ENCODE results near the gene MDK.

MDK gene

DNA sequence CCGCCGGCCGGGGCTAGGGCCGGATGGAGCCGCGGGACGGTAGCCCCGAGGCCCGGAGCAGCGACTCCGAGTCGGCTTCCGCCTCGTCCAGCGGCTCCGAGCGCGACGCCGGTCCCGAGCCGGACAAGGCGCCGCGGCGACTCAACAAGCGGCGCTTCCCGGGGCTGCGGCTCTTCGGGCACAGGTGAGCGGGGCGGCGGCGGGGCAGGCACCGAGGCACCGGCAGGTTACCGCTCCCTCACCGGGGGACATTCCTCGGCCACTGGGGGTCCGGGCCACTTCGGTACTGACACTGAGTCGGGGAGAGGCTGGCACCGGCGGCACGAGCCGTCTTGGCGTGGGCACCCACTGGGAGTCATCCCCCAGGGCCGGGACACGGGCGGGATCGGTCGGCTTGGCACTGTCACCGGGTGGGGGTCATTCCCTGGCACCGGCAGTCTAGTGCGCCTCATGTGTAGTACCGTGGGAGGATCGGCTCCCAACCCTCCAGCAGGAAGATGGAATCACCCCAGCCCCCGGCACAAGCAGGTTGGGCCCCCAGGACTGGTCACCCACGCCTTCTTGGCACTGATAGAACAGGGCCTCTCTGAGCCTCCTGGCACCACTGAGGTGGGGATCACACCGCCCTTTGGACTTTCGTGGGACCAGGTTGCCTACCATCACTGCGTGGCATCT lies 33.7 kb upstream of the MDK start:
- in situ Hi-C loops (cut with MboI; ENCODE audit: low sequenced_read_pairs), result no loop called here

DNA sequence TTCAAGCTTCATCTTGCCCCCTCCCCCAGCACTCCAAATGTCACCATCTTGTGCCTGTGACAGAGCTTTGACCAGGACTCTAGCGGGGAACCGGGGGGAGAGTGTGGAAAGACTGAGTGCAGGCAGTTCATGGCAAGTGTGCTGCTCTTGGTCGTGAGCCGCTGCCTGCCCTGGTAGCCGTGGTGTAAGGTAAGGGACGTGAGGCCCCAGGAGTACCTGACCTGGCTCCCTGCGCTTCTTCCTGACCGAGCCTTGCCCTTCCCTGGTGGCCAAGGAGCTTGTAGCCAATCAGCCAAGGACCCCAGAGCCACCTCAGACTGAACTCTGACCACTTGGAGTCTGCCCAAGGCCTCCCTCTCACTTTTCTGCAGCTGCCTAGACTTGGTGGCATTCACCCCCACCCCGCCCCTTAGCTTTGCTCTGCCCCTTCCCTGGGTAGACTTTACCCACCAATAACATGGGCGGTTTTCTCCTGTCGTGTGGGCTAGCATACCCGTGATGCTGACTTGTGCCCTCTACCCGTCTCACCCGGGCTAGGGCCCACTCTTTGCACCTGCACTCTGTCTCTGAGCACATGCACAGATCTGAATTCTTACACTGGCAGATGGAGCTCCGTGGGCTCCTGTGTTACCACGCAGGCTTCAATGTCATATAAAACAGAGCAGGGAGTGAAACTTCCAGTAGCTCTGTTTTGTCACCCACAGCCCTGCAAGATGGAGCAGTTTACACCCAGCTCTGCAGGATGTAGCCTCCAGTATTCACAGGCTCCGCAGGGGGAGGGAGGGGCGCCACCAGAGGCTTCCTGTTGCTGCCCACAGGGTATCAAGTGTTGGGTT lies 32.7 kb upstream of the MDK start:
- in situ Hi-C loops (cut with MboI; ENCODE audit: low sequenced_read_pairs), result no loop called here

DNA sequence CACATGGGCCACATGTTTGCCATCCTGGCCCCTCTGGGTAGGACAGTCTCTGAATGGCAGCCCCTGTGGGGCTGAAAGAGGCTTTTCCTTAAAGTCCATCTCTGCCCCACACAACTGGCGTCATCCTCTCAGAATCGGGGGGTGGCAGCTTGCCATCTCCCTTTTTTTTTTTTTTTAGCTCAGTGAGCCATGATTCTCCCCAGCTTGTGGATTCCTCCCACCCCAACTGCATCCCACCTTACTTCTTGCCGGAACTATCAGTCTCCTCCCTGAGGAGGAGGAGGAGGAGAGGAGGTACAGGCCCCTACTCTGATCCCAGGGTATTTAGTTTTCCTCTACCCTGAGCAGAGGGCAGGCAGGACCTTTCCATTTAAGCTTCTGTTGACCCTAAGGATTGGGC lies 30.8 kb upstream of the MDK start:
- in situ Hi-C loops (cut with MboI; ENCODE audit: low sequenced_read_pairs), result no loop called here

DNA sequence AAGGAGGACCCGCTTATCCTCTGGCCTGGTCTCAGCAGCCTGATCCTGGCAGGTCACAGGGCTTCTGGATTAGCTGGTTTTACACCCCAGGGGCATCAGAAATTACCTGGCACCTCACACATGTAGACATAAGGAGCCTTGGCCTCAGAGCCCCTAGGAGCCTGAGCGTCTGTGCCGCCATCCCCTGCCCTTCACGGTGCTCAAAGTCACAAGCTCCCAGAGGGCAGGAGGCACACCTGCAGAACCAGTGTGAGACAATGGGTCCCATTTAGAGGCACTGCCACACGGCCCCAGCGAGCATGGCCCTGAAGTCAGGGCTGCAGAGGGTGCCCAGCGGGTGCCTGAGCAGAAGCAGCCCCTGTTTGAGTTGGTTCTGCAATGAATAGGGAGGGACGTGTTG lies 30.3 kb upstream of the MDK start:
- in situ Hi-C loops (cut with MboI; ENCODE audit: low sequenced_read_pairs), result no loop called here

DNA sequence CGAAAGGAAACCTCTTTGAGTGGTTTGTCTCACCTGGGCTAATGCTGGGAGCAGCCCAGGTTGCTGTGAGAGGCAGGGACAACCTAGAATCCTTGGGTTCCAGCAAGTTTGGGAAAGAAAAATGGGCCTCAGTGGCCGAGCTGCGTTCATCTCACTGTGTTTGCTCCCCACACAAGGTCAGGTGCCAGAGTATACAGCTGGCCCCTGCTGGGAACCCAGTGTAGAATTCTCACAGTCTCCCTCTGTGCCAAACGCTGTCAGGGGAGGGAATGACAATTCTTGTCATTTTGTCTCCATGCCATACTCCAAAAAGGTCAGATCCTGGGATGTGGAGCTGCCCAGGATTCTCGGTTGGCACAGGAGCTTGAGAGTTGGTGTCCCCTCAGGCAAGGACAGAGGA lies 29.9 kb upstream of the MDK start:
- in situ Hi-C loops (cut with MboI; ENCODE audit: low sequenced_read_pairs), result no loop called here

DNA sequence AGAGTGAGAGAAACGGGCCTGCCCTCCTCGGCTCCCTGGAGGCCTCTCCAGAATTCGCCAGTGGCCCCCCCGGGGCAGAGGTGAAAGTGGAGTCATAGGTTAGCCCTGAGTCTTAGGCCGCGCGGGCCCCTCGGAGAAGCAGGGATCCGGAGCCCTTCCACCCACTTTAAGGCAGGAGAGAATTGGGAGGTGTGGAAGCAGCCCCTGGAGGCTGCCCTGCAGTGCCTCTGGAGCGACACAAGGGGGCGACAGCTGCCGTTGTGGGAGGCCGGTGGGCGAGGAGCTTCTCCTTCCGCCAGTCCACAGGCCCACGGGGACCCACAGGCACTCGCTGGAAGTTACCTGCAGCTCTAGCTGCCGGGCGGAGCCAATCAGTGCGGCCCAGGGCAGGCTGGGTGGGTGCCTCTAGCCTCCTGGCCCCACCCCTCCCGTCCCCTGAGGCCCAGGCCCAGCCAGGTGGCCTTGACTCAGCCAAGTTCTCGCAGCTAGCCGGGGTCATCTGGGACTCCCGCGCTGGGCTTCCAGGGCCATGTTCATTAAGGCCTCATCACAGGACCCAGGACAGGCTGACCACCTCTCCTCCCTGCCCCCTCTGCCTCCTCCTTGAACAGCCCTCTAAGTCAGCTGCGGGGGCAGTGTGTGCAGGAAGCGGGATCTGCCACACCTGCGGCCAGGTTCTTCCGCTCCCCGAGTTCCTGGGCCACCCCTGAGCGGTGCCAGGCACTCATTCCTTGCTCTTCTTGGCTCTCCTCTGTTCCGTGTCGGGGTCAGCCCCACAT lies 29.2 kb upstream of the MDK start:
- in situ Hi-C loops (cut with MboI; ENCODE audit: low sequenced_read_pairs), result no loop called here

DNA sequence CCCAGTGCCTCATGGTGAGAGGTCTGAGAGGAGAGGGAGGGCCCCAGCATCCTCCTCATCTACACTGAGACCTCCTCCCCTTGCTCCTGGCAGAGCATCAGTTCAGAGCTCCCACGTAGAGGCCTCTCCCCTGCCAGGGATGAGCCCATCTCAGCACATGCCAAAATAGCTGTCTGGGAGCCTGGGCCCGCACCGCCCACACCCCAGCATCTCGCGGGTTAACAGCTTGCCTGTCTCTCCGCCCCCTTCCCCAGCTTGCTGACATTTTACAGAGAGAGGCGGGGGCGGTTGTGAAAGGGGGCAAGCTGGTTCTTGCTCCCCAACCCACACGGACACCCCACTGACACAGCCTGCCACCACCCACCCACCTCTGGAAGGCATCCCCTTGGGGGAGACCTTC lies 27.8 kb upstream of the MDK start:
- in situ Hi-C loops (cut with MboI; ENCODE audit: low sequenced_read_pairs), result no loop called here

DNA sequence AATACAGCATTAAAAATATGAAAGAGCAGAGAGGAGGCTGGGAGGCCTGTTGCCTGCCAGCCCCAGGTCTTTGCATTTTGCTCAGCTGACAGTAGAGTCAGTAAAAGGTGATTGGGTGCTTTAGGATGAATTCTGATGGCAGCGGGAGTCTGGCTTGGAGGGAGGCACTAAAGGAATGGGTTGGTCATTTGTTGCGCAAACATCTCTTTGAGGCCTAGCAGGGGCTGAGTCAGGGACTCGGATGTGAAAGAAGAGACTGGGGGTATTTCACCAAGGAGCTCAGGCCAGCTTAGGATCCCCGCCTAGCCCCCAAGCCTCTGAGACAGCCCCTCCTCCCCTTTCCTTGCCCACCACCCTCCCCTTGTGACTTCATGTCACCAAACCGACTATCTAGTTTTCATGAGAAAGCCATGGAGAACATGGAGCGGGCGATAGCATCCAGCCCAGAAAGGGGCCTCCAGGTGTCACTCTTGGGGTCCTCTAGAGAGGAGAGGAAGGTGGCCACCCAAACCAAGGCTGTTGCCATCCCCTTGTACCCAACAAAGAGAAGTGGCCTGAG lies 24.5 kb upstream of the MDK start:
- in situ Hi-C loops (cut with MboI; ENCODE audit: low sequenced_read_pairs), result no loop called here

DNA sequence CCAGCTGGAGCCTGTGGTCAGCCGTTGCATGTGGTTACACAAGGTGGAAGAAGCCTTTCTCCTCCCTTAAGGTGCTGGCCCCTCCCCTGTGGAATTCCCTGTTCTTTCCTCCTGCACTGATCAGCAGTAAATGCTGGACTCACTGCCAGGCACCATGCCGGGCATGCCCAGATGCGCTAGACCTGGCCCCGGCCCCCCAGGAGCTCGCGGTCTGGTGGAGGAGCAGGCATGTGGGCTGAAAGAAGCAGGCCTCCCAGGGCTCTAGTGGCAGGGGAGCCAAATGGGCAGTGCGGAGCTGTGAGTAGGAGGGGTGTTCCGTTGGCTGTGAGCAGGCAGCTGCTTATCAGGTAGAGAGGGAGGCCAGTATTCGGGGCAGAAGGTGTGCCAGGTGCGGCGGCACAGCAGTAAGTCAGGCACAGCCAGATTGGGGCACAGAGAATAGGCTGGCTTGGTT lies 24.0 kb upstream of the MDK start:
- in situ Hi-C loops (cut with MboI; ENCODE audit: low sequenced_read_pairs), result no loop called here

DNA sequence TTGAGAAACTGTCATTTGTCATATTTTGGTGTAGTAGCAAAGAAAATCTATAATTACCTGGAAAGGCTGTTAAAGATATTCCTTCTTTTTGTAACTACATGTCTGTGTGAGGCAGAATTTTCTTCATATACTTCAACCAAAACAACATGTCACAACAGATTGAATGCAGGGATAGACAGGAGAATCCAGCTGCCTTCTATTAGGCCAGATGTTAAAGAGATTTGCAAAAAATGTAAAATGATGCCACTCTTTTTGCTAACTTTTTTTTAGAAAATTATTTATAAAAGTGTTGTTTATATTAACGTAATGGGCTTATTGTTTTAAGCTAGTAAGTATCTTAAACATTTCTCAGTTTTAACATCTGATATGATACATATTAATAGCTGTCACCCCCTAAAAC lies 21.5 kb upstream of the MDK start:
- in situ Hi-C loops (cut with MboI; ENCODE audit: low sequenced_read_pairs), result no loop called here

DNA sequence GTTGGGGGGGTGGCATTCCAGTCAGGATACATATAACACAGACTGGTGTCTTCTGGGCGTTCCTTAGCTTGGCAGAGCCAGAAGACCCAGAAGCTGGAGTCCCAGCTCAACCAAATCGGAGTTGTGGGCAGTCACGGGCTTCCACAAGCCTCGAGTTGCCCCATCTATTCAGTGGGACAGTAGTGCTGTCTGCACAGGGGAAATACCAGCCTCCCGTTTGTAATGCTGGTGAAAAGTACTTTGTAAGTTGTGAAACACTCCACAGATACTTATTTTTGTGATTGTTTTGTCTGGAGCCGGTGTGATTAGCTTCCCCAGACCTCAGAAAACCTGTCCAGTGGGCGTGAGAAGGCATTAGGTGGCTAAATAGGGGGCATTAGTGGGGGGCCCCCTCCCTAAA lies 20.6 kb upstream of the MDK start:
- in situ Hi-C loops (cut with MboI; ENCODE audit: low sequenced_read_pairs), result no loop called here

DNA sequence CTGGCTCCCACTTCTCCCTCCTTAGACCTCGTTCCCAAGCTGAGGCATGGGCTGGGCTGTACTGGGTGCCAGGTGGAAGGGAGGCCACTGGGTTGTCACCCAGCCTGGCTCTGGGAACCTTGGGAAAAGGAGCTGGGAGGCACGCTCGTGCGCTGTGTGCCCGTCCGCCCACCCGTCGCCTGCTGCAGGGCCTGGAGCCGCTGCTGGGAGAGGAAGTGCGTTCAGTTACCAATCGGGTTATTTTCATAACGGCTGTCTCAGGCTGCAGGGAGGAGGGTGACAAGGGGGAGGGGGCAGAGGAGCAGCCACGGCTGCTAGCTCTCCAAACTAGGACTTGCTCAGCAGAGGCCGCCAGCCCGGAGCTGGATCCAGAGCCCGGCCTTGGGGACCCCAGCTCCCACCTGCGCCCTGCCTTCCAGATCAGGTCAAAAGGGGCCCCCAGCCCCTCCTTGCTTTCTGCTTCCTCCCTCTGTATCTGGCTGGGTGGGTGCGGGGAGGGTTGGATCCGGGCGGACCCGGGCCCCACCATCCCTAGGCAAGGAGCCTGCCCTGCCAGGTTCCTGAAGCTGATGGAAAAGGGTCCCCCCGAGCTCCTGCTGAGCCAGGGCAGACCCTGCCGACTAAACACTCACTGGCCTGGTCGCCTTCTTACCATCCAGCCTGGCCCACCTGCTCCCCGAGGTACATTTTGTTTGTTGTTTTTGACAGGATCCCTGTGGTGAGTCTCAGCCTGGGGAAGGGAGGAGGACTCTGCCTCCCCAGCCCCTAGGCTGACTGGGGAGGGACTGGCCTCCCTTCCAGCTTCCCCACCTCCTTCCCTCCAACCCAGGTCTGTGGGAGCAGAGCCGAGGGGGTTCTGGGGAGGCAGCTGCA lies 19.9 kb upstream of the MDK start:
- in situ Hi-C loops (cut with MboI; ENCODE audit: low sequenced_read_pairs), result no loop called here

DNA sequence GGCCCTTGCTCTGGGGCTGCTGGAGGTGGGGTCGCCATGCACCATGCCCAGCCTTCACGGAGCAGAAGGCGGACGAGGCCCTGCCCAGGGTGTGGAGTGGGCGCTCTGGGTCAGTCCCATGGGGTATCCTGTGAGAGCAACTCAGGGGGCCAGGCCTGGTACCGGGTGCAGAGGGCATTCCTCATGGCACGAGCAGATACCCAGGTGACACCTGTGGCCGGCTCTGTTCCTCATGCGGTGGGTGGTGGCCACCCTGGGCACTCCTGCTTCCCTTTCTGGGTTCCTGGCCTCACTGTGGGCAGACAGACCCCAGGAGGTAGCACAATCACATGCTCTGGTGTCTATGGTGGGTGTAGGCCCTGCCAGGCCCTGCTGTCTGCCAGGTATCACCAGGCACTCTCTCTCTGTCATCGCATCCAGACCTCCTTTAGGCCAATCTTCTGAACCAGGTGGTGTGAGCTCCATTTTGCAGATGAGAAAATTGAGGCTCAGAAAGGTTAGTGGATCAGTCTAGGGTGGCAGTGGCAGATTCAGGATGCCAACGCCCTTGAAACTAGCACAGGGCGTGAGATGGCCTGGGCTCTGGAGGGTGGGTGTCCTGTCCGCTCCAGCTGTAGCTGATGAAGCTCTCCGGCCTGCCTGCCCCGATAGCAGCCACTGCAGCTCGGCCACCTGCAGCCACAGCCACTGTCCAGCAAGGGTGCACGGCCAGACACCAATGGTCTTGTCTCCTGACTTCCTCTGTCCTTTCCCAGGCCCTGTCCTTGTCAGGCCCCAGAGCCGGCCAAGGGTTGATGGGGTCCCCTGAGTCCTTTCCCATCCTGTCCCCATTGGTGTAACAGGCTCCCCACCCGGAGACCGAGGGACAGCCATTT lies 19.1 kb upstream of the MDK start:
- in situ Hi-C loops (cut with MboI; ENCODE audit: low sequenced_read_pairs), result no loop called here

DNA sequence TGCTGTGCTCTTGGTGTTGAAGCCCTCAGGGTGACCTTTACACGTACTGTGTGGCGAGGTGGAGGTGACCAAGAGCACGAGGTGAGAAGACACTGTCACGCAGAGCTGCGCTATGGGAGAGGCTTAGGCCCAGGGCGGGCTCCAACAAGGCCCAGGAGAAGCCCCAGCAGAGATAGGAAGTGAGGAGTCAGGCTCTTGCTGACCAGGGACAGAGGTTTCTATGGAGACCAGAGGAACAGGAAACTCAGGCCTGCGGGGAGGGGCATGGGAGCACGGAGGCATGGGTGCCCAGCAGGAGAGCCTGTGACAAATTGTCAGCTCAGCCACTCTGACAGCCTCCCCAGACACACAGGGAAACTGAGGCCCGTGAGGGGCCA lies 18.4 kb upstream of the MDK start:
- in situ Hi-C loops (cut with MboI; ENCODE audit: low sequenced_read_pairs), result no loop called here

DNA sequence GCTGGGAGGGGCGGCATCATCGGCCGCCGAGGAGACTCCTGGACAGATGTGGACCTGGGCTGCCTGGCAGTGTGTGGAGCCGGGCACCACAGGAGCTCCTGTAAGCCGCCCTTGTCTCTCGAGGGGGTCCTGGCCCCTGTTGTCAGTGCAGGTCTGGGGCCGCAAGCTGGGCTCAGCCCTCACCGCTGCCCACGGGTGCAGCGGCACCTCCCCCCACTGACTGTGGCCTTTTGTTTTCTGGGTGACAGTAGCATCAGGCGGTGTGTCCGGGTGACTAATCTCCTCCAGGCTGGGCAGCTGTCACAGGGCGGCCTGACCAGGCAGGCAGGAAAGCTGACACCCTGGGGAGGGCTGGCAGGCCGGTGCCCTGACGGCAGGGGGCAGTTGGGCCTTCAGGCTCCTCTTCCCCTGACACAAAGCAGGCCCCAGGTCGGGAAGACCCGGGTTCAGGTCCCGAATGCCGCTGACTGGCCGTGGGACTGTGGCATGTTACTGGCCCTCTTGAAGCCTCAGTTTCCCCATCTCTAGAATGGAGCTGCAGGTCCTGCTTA lies 17.9 kb upstream of the MDK start:
- in situ Hi-C loops (cut with MboI; ENCODE audit: low sequenced_read_pairs), result no loop called here

DNA sequence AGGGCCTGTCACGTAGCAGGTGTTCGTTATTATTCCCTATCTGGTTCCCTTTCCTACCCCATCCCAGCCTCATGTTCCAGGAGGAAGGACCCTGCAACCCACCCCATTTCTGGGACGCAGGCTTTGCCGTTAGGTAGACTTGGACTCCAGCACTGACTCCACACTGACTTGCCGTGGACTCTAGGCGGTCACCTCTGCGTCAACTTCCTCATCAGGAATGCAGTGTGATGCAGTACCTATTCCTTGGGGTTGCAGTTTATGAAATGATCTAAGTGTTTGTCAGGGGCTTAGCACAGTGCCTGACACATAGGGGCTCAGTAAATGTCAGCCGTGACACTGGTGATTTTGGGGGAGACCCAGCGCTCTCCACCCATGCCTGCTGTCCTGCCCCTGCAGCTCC lies 17.4 kb upstream of the MDK start:
- in situ Hi-C loops (cut with MboI; ENCODE audit: low sequenced_read_pairs), result no loop called here

DNA sequence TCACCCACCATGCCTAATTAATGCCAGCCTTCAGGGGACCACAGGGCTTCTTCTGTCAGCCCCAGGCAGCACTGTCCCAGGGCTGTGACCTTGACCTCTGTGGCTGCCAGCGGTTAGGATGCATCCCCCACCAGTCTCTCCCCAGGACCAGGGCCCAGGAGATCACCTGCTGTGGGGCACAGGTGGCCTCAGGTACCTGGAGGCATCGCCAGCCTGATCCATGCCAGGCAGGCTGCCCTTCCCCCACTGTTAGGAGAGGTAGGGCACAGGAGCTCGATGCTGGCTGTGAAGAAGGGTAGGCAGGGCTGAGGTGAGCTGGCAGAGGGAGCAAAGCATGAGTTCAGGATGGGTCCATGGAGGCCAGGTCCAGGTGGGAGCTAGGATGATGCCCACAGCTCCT lies 16.7 kb upstream of the MDK start:
- in situ Hi-C loops (cut with MboI; ENCODE audit: low sequenced_read_pairs), result no loop called here

DNA sequence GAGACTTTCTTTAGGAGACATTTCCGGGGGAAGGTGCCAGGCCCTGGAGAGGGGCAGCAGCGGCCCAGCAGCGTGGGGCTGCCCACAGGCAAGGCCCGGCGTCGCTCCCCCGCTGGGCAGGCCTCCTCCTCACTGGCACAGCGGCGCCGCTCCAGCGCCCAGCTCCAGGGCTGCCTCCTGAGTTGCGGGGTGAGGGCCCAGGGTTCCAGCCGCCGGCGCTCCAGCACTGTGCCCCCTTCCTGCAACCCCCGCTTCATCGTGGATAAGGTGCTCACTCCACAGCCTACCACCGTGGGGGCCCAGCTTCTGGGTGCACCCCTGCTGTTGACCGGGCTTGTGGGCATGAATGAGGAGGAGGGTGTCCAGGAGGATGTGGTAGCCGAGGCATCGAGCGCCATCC lies 15.2 kb upstream of the MDK start:
- in situ Hi-C loops (cut with MboI; ENCODE audit: low sequenced_read_pairs), result no loop called here

DNA sequence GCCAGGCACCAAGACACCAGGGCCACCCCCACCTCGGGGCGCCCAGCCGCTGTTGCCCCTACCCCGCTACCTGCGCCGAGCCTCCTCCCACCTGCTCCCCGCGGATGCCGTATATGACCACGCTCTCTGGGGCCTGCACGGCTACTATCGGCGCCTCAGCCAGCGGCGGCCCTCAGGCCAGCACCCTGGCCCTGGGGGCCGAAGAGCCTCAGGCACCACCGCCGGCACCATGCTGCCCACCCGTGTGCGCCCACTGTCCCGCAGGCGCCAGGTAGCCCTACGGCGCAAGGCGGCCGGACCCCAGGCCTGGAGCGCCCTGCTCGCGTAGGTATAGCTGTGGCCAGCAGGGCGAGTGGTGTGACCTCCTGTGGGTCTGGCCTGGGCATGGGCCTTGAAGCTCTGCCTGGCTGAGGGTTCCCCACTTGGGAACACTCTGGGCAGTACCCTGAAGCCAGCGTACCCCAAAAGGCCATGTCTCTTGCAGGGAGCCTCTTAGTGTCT lies 14.8 kb upstream of the MDK start:
- in situ Hi-C loops (cut with MboI; ENCODE audit: low sequenced_read_pairs), result no loop called here

All from HL-60/S4 treated with phorbol 12-myristate 13-acetate at 8.2 ng/mL for 4 days and 3 days (cell line).